CD4-positive, alpha-beta T cell (primary cell): ENCODE results near the gene NYAP2. TPM values are rescaled to one million over a fixed set of nuclear protein-coding genes. Genes with fewer than 3 reads are reported as not detected.

ENCODE experiments used
- ATAC-seq: fragments of 200-7000 bp; cut with Tn5 transposase; one replicate; pipeline ENCODE4 v1.10.0; 2022; ENCODE audit warnings: mild to moderate bottlenecking; ENCODE audit not compliant: poor library complexity
- CTCF ChIA-PET: fragments of 350-600 bp; sonication (Branson Sonifier 250); formaldehyde crosslinking; loops from one replicate; lab custom pipeline; 2021; ENCODE audit warnings: antibody characterized with exemption, inconsistent platforms; lab: Charles Lee
- POLR2A ChIA-PET: fragments of 350-600 bp; sonication (Branson Sonifier 250); formaldehyde crosslinking; loops from one replicate; lab custom pipeline; 2021; ENCODE audit warnings: antibody characterized with exemption, inconsistent platforms; lab: Charles Lee
- DNase-seq, 14 experiments: peaks; one replicate each; pipeline ENCODE4 v3.0.0-alpha.2; 2013 to 2020; ENCODE audit warnings: mixed read lengths in 2 of 14
- H3K27ac ChIP-seq, 2 donors: one replicate each; pipeline versions ENCODE4 v1.5.1 to v1.7.0; 2013; ENCODE audit warnings: low read length in 2 of 2, low read depth in 1 of 2, mild to moderate bottlenecking in 1 of 2
- H3K27me3 ChIP-seq, 2 experiments: 1 replicate in 1 of 2; 2 replicates in 1 of 2; pipeline versions ENCODE4 v1.6.1 to v1.7.0; 2013; ENCODE audit warnings: low read length in 2 of 2, control low read depth in 1 of 2, mild to moderate bottlenecking in 1 of 2, moderate library complexity in 1 of 2; ENCODE audit not compliant: insufficient read depth in 2 of 2, control insufficient read depth in 1 of 2
- H3K36me3 ChIP-seq: one replicate; pipeline ENCODE4 v1.6.1; 2013; ENCODE audit warnings: low read length, control low read depth; ENCODE audit not compliant: insufficient read depth
- H3K4me1 ChIP-seq: one replicate; pipeline ENCODE4 v1.6.1; 2013; ENCODE audit warnings: low read length, control low read depth; ENCODE audit not compliant: insufficient read depth
- H3K4me3 ChIP-seq: one replicate; pipeline ENCODE4 v1.5.1; 2013; ENCODE audit warnings: mild to moderate bottlenecking, low read length, moderate library complexity
- H3K9me3 ChIP-seq, 2 experiments: 1 replicate in 1 of 2; 2 replicates in 1 of 2; pipeline versions ENCODE4 v1.6.1 to v1.7.0; 2013; ENCODE audit warnings: low read length in 2 of 2, mild to moderate bottlenecking in 2 of 2, control low read depth in 1 of 2, moderate library complexity in 1 of 2; ENCODE audit not compliant: control insufficient read depth in 1 of 2, insufficient read depth in 1 of 2
- H3K27ac Mint-ChIP-seq: one replicate; pipeline ENCODE4 v1.8.0; 2020; ENCODE audit warnings: mixed read lengths
- H3K27me3 Mint-ChIP-seq: one replicate; pipeline ENCODE4 v1.8.0; 2021; ENCODE audit warnings: mixed read lengths
- H3K36me3 Mint-ChIP-seq: one replicate; pipeline ENCODE4 v1.8.0; 2021; ENCODE audit warnings: low read depth, mixed read lengths
- H3K4me1 Mint-ChIP-seq: one replicate; pipeline ENCODE4 v1.8.0; 2021; ENCODE audit warnings: low read depth, mixed read lengths
- H3K4me3 Mint-ChIP-seq: one replicate; pipeline ENCODE4 v1.8.0; 2020; ENCODE audit warnings: mild to moderate bottlenecking, mixed read lengths
- H3K9me3 Mint-ChIP-seq: one replicate; pipeline ENCODE4 v1.8.0; 2020; ENCODE audit warnings: mixed read lengths
- intact Hi-C, 2 experiments: fragments of 100-400 bp; cut with DNase I in 1 of 2; cut with micrococcal nuclease in 1 of 2; formaldehyde crosslinking; loops; one replicate each; pipeline versions ENCODE4 v1.15.1 to v1.9.0; 2023 to 2025; cut with DNase I, micrococcal nuclease
- total RNA-seq, 174 experiments: library from RNA in 2 of 174; stranded (reverse) in 2 of 174; gene quantifications; one replicate each; pipeline ENCODE4 v1.2.3 and lab custom pipeline; 2021 to 2026
- TF ChIP-seq, protein P1 (sequence below): fragments of 200-600 bp; IDR thresholded peaks from one replicate; pipeline ENCODE4 v1.8.0; 2022; ENCODE audit warnings: antibody characterized with exemption, mild to moderate bottlenecking

The NYAP2 gene
- total RNA-seq, 2 experiments from 2014 or later = not detected

DNA sequence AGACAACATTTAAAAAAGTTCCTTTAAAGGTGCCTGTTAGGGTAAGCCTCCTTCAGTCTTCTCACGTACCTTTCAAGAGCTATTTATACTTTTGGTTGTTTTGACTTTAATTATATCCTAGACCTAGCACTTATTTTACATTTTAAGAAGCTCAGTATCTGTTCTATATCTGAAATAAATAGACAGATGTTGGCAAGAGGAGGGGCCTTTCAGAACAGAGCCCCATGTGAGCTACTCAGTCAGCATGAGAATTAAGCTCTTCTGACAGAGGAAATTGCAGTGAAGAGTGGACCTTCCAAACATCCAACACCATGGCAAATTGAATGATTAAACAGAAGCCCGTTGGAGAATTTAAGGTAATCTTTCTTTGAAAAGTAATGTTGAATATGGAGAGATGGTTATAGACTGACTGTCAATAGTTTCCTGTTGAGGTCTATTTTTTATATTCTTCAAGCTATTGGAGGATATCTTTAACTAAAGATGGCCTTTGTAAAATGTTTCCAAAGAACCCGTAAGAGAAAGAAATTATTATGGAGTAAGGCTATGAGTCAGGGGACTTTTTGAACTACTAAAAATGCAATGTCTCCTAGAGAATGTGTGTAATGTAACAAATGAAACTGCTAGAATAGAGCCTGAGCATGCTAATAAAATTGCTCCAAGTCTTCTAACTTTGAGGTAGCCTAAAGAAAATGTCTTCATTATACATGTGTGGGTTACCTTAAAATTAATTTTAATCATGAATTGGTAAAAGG is 17.3 kb downstream of the NYAP2 start:
- Mint-ChIP-seq H3K9me3 (no peaks in the 10 kb centered on the region), H3K27me3 (peaks cover 23% of the 10 kb centered on the region), H3K27ac (no peak overlapping the region), H3K36me3 (no peaks in the 10 kb centered on the region), H3K4me3 (no peak overlapping the region), H3K4me1 (no peaks in the 10 kb centered on the region)
- no peak overlapping the region for H3K27ac ChIP-seq
- H3K36me3 ChIP-seq = no peaks in the 10 kb centered on the region
- H3K4me1 ChIP-seq = no peaks in the 10 kb centered on the region
- CTCF ChIA-PET = no interaction called here
- no peak for DNase-seq
- H3K9me3 ChIP-seq = no peaks in the 10 kb centered on the region
- intact Hi-C loops = no loop called here
- TF ChIP-seq, protein P1, sequence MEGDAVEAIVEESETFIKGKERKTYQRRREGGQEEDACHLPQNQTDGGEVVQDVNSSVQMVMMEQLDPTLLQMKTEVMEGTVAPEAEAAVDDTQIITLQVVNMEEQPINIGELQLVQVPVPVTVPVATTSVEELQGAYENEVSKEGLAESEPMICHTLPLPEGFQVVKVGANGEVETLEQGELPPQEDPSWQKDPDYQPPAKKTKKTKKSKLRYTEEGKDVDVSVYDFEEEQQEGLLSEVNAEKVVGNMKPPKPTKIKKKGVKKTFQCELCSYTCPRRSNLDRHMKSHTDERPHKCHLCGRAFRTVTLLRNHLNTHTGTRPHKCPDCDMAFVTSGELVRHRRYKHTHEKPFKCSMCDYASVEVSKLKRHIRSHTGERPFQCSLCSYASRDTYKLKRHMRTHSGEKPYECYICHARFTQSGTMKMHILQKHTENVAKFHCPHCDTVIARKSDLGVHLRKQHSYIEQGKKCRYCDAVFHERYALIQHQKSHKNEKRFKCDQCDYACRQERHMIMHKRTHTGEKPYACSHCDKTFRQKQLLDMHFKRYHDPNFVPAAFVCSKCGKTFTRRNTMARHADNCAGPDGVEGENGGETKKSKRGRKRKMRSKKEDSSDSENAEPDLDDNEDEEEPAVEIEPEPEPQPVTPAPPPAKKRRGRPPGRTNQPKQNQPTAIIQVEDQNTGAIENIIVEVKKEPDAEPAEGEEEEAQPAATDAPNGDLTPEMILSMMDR = no peak
- no peak overlapping the region for H3K4me3 ChIP-seq
- POLR2A ChIA-PET = no interaction called here
- no peak for ATAC-seq
- H3K27me3 ChIP-seq = peaks cover 0 to 6% of the 10 kb centered on the region in 2 experiments

DNA sequence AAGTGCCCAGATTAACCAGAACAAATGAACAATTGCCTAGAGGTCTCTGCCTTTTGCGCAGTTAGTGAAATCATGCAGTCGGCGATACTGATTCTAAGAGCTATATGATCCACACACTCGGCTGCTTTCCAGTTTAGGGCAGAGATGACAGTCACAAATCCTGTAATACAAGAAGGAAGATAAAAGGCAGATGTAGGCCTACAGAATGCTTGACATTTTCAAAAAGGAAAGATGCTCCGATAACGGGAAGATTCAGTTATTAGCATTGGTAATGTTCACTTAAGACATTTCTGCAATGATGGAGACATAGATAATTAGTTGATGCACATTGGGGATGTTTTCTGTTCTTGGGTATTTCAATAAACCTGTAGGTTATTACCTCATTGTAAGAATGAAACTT is 19.5 kb downstream of the NYAP2 start:
- Histone ChIP-seq H3K27me3 (no peaks in the 10 kb centered on the region), H3K4me1 (no peaks in the 10 kb centered on the region), H3K36me3 (no peaks in the 10 kb centered on the region), H3K27ac (no peak overlapping the region), H3K4me3 (no peak overlapping the region), H3K9me3 (no peaks in the 10 kb centered on the region)
- ChIA-PET POLR2A (no interaction called here), CTCF (no interaction called here)
- Mint-ChIP-seq H3K4me3 (no peak overlapping the region), H3K4me1 (no peaks in the 10 kb centered on the region), H3K9me3 (no peaks in the 10 kb centered on the region), H3K27ac (no peak overlapping the region), H3K36me3 (no peaks in the 10 kb centered on the region), H3K27me3 (peaks cover 21% of the 10 kb centered on the region)
- ATAC-seq = no peak
- intact Hi-C loops = no loop called here
- TF ChIP-seq, protein P1 = no peak
- no peak for DNase-seq

DNA sequence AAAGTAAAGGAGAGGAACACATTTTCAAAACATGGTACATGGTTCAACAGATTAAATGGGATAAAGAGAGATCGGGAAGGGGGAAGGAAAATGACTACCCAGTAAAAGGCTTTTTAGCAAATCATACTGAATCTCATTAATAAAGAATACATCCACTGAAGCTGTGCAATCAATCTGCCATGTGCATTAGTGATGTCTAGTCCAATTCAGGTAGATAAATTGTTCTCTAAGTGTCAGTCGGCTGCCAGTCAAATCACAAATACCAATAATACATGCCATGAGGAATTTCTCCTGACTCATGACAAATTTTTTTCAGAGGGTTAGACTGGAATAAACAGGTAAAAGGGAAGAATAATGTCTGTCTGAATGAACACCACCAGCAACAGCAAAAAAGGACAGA is 22.6 kb downstream of the NYAP2 start:
- H3K4me1 Mint-ChIP-seq = no peaks in the 10 kb centered on the region
- Histone ChIP-seq H3K4me1 (no peaks in the 10 kb centered on the region), H3K27ac (no peak overlapping the region), H3K36me3 (no peaks in the 10 kb centered on the region), H3K4me3 (no peak overlapping the region), H3K9me3 (no peaks in the 10 kb centered on the region), H3K27me3 (no peaks in the 10 kb centered on the region)
- DNase-seq (no peak), ATAC-seq (no peak)
- no peak overlapping the region for H3K4me3 Mint-ChIP-seq
- ChIA-PET CTCF (interaction anchor here (0.9 kb wide), 1 partner anchor 12 kb away, joined by 3 read pairs; no protein-coding TSS in a partner anchor), POLR2A (no interaction called here)
- no peak overlapping the region for H3K27ac Mint-ChIP-seq
- intact Hi-C loops = no loop called here
- TF ChIP-seq, protein P1 = no peak
- H3K36me3 Mint-ChIP-seq = no peaks in the 10 kb centered on the region
- H3K9me3 Mint-ChIP-seq = no peaks in the 10 kb centered on the region
- H3K27me3 Mint-ChIP-seq = peaks cover 25% of the 10 kb centered on the region
